Erythroblast (primary cell): ENCODE data around the gene ACTG1.

Experiments
- GATA1 ChIP-seq: IDR thresholded peaks from 2 replicates; pipeline ENCODE4 v1.6.1; 2011; ENCODE audit warnings: low read depth, mild to moderate bottlenecking, control low read depth, low read length, moderate library complexity
- POLR2A ChIP-seq: IDR thresholded peaks from 2 replicates; pipeline ENCODE4 v1.6.1; 2011; ENCODE audit warnings: mild to moderate bottlenecking, low read length

- TF ChIP-seq POLR2A: no peak
- TF ChIP-seq GATA1: no peak
These were observed 43.9 kb downstream of the ACTG1 start for GRCh38 chr17:81468770-81469121.
